Smooth muscle cell (in vitro differentiated cells): Measurements from ENCODE around the gene NKAPL. TPM values are rescaled to one million over a fixed set of nuclear protein-coding genes. Genes with fewer than 3 reads are reported as not detected.

Experiments used
- DNase-seq: peaks from one replicate; lab custom pipeline; 2025; ENCODE audit not compliant: unreplicated experiment; lab: John Stamatoyannopoulos, UW
- H2AFZ ChIP-seq: fragments of 200-600 bp; sonication (generic); 2 replicates; pipeline ENCODE4 v1.6.0; 2016; ENCODE audit warnings: antibody characterized with exemption, low read depth, mild to moderate bottlenecking
- H3F3A ChIP-seq: fragments of 200-600 bp; sonication (generic); 2 replicates; pipeline ENCODE4 v1.6.0; 2017; ENCODE audit warnings: antibody characterized with exemption, low read depth
- H3K27ac ChIP-seq: fragments of 200-600 bp; sonication (generic); 2 replicates; pipeline ENCODE4 v1.5.1; 2016; ENCODE audit warnings: low read depth, mild to moderate bottlenecking
- H3K27me3 ChIP-seq: fragments of 200-600 bp; sonication (generic); 2 replicates; pipeline ENCODE4 v1.6.1; 2016; ENCODE audit warnings: low read depth, mild to moderate bottlenecking
- H3K36me3 ChIP-seq: fragments of 200-600 bp; sonication (generic); 2 replicates; pipeline ENCODE4 v1.5.1; 2016; ENCODE audit warnings: low read depth
- H3K4me1 ChIP-seq: fragments of 200-600 bp; sonication (generic); 2 replicates; pipeline ENCODE4 v1.5.1; 2016; ENCODE audit warnings: low read depth
- H3K4me2 ChIP-seq: fragments of 200-600 bp; sonication (generic); 2 replicates; pipeline ENCODE4 v1.6.0; 2016; ENCODE audit warnings: mild to moderate bottlenecking
- H3K4me3 ChIP-seq: fragments of 200-600 bp; sonication (generic); 2 replicates; pipeline ENCODE4 v1.5.1; 2016; ENCODE audit warnings: mild to moderate bottlenecking
- H3K79me2 ChIP-seq: fragments of 200-600 bp; sonication (generic); 2 replicates; pipeline ENCODE4 v1.6.0; 2016; ENCODE audit warnings: low read depth, mild to moderate bottlenecking
- H3K9ac ChIP-seq: fragments of 200-600 bp; sonication (generic); 2 replicates; pipeline ENCODE4 v1.6.0; 2016; ENCODE audit warnings: low read depth
- H3K9me3 ChIP-seq: fragments of 200-600 bp; sonication (generic); replicated peaks from 2 replicates; pipeline ENCODE4 v1.5.1; 2016; ENCODE audit warnings: low read depth
- H4K20me1 ChIP-seq: fragments of 200-600 bp; sonication (generic); 2 replicates; pipeline ENCODE4 v1.6.0; 2016; ENCODE audit warnings: low read depth
- WGBS: methylation state at CpG from one replicate; pipeline ENCODE4 v1.1.7; 2016; ENCODE audit warnings: low lambda C conversion rate; 5-methylcytosine and 5-hydroxymethylcytosine counted together
- polyA plus RNA-seq: library from polyadenylated mRNA; unstranded; fragments of >200 nt; fragmentation: Nextera tagmentation; extraction: Ambion mirVana; gene quantifications from 2 replicates; pipeline ENCODE4 v1.2.1, GENCODE V29; 2016
- total RNA-seq: library from RNA; depleted of rRNA; stranded (reverse); fragments of >200 nt; gene quantifications from 2 replicates; pipeline ENCODE4 v1.2.3, GENCODE V29; 2014
- TF ChIP-seq, protein P1 (sequence below): fragments of 200-600 bp; sonication (generic); IDR thresholded peaks from 2 replicates; pipeline ENCODE4 v1.5.1; 2017; ENCODE audit warnings: borderline replicate concordance, mild to moderate bottlenecking, antibody characterized with exemption; ENCODE audit not compliant: insufficient read depth, poor library complexity, severe bottlenecking

Gene NKAPL
- total and polyA plus RNA-seq, 2 experiments from 2014 or later = 0.18 TPM; not detected in 1

DNA sequence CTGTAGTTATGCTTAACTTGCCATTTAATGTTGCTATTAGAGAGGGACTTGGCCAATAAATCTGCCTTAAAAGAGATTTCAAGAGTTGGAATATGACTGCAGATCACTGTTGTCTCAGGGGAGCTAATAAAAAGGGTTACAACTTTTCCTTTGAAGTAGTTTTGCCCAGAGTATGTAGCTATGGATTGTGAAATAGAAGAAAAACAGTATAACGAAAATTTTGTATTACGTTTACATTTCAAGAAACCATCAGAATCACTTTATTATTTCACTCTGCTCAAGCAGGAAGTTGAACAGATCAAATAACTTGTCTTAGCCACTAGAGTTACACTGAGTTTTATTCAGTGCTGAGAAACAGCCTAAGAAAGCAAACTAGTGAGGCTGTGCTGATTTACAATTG, 4.8 kb downstream of the NKAPL start:
- H3K9ac ChIP-seq = no peak overlapping the region
- H3F3A ChIP-seq = peaks cover 8% of the 10 kb centered on the region
- H3K79me2 ChIP-seq = peaks cover 24% of the 10 kb centered on the region
- no peak overlapping the region for H3K4me2 ChIP-seq
- no peak overlapping the region for H3K27ac ChIP-seq
- 61% methylated on average over 2 of the region's 2 CpGs for WGBS
- TF ChIP-seq, protein P1, sequence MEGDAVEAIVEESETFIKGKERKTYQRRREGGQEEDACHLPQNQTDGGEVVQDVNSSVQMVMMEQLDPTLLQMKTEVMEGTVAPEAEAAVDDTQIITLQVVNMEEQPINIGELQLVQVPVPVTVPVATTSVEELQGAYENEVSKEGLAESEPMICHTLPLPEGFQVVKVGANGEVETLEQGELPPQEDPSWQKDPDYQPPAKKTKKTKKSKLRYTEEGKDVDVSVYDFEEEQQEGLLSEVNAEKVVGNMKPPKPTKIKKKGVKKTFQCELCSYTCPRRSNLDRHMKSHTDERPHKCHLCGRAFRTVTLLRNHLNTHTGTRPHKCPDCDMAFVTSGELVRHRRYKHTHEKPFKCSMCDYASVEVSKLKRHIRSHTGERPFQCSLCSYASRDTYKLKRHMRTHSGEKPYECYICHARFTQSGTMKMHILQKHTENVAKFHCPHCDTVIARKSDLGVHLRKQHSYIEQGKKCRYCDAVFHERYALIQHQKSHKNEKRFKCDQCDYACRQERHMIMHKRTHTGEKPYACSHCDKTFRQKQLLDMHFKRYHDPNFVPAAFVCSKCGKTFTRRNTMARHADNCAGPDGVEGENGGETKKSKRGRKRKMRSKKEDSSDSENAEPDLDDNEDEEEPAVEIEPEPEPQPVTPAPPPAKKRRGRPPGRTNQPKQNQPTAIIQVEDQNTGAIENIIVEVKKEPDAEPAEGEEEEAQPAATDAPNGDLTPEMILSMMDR = no peak
- H3K36me3 ChIP-seq = no peaks in the 10 kb centered on the region
- H2AFZ ChIP-seq = peak overlapping the region; percentile 51
- no peak overlapping the region for H3K4me3 ChIP-seq
- DNase-seq = no peak
- H3K4me1 ChIP-seq = peaks cover 20% of the 10 kb centered on the region
- H3K9me3 ChIP-seq = no peaks in the 10 kb centered on the region
- no peaks in the 10 kb centered on the region for H3K27me3 ChIP-seq
- no peaks in the 10 kb centered on the region for H4K20me1 ChIP-seq

DNA sequence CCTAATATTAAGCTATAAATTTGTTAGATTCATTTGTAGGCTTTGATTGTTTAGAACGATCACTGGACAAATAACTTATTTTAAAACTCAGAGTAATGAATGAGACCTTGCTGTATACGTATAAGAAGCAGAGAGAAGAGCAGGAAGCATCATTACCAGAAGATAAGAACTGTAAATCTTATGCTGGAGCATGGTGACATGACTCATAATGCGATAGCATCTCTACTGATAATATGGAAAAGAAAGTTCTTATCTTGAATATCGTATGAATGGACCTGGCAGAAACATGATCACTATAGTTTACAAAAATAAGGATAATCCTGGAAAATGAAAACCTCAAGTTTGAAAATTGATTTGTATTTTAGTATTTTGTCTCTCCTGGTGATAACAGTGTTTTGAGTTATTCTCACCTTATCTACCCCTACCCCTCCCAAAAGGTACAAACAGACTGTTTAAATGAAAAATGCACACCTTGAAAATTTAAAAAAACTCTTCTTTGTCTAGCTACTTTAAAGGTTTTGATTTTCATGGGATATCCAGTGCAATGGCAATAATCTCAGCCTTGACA, 5.8 kb downstream of the NKAPL start:
- no peak overlapping the region for H3K27ac ChIP-seq
- H3K4me3 ChIP-seq = no peak overlapping the region
- H2AFZ ChIP-seq = peak overlapping the region; percentile 24
- H4K20me1 ChIP-seq = no peaks in the 10 kb centered on the region
- TF ChIP-seq, protein P1 = no peak
- H3K27me3 ChIP-seq = no peaks in the 10 kb centered on the region
- peaks cover 20% of the 10 kb centered on the region for H3K4me1 ChIP-seq
- peaks cover 9% of the 10 kb centered on the region for H3F3A ChIP-seq
- no peaks in the 10 kb centered on the region for H3K36me3 ChIP-seq
- DNase-seq = no peak
- H3K9ac ChIP-seq = no peak overlapping the region
- WGBS = 29% methylated on average over 4 of the region's 4 CpGs
- peaks cover 25% of the 10 kb centered on the region for H3K79me2 ChIP-seq
- H3K4me2 ChIP-seq = no peak overlapping the region
- no peaks in the 10 kb centered on the region for H3K9me3 ChIP-seq

DNA sequence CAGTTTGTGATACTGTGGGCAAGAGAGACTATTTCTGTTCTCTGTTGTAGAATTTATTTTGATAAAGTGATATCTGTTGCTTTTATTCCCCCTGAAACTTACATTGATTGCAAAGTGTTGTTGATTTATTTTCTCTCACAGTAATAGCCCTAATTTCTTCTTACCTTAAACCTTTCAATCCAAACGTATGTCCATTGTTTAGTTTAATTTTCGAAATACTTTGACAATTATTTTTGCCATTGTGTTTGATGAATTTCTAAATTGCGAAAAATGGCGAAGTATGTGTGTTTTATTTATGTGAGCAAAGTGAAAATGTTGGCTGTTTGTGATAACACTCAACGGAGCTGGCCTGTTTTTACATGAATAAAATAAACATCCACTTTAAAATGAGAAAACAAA, 7.5 kb downstream of the NKAPL start:
- Histone ChIP-seq H3K9me3 (no peaks in the 10 kb centered on the region), H3K79me2 (peaks cover 25% of the 10 kb centered on the region), H4K20me1 (no peaks in the 10 kb centered on the region), H3K4me1 (peaks cover 20% of the 10 kb centered on the region), H3K36me3 (no peaks in the 10 kb centered on the region), H3K4me3 (peak overlapping the region; percentile 93), H3K27ac (peak overlapping the region; percentile 40), H3F3A (peaks cover 9% of the 10 kb centered on the region), H2AFZ (peak overlapping the region; percentile 100), H3K4me2 (peak overlapping the region; percentile 88), H3K9ac (peak overlapping the region; percentile 80), H3K27me3 (no peaks in the 10 kb centered on the region)
- 22% methylated on average over 5 of the region's 5 CpGs for WGBS
- no peak for DNase-seq
- TF ChIP-seq, protein P1 = no peak
